Stimulated activated naive CD4-positive, alpha-beta T cell (primary cell): ENCODE measurements around the gene AHNAK2.
"Not testable (repeated sequence)": the region's sequence is repeated elsewhere in the genome, so short reads cannot be mapped to it uniquely, and the experiment has no call there.

Source experiments
- DNase-seq, 6 experiments: peaks; one replicate each; lab custom pipeline; 2025; lab: John Stamatoyannopoulos, UW

The AHNAK2 gene

DNA sequence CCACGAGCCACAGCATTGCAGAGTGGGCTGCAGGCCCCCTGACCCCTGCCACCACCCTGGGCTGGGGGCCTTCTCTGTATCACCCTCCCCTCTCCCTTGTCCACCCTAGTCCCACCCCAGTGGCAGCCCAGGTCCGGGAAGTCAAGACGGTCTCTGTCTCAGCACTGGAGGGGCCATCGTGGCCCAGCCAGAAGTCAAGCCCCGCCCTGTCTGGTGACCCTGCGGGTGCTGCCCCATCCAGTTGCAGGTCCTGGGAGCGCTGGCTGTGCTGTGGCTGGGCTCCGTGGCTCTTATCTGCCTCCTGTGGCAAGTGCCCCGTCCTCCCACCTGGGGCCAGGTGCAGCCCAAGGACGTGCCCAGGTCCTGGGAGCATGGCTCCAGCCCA, 50.8 kb downstream of the AHNAK2 start:
- no peak for DNase-seq

DNA sequence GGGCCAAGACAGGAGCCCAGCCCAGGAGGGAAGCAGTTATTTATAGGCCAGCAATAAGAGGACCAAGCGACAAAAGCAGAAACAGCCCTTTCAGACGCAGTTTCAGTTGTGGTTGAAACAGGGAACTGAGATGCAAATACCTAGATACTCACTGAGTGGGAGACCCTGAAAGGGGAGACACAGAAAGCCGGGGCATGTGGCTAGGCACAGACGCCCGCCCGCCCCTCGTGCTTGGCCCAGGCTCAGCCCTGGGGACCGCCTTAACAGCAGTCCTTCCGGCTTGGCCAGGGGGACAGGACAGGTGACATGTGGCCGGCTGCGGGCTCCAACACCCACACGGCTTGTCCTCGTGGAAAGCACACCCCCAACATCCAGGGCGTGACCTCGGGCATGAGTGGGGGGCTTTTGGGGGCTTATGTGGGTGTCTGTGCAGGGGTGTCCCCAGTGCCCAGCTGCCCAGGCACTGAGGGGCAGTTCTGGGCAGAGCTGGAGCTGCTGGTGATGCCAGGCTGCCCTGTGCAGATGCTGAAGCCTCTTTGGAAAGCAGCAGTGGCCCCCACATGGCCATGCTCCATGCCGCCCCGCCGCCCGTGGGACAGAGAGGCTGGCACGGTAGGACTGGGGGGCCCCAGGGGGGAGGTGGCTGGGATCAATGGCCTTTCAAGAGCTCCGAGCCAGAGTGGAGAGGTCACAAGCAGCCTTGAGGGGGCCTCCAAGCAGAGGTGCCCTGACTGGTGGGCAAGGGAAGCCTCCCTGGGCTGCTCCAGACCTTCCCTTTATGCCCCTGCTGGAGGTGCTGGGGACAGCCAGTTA, 51.3 kb downstream of the AHNAK2 start:
- DNase-seq, result no peak

DNA sequence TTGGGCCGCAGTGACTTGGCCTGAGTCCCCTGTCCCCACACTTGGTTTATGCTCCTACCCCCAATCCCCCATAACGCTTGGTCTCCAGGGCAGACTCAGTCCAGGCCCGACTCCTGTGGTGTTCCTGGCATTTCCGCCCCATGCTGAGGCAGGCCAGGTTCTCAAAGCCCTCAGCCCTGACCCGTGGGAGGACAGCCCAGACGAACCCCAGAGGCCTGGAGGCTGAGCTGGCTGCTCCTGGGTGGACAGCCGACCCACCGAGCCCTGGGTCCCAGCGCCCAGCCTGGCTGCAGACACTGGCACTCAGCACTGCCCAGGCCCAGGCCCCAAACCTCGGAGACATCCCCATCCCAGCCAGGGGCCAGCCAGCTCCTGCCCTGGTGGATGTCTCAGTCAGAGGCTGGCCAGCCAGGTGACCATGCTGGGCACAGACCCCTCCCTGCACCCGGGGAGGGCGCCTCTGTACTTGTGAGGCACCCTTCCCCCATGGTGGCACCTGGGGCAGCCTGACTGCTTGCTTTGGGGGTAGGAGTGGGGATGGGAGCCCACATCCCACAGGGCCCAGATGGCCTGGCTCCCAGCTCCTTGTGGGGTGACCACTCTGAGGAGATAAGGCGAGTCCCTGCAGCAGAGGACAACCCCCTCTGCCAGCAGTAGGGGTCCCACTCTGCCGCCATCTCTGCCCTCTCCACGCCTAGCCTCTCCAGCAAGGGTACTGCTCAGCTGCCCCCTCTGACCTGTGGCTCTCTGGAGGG, 52.1 kb downstream of the AHNAK2 start:
- DNase-seq, result no peak

DNA sequence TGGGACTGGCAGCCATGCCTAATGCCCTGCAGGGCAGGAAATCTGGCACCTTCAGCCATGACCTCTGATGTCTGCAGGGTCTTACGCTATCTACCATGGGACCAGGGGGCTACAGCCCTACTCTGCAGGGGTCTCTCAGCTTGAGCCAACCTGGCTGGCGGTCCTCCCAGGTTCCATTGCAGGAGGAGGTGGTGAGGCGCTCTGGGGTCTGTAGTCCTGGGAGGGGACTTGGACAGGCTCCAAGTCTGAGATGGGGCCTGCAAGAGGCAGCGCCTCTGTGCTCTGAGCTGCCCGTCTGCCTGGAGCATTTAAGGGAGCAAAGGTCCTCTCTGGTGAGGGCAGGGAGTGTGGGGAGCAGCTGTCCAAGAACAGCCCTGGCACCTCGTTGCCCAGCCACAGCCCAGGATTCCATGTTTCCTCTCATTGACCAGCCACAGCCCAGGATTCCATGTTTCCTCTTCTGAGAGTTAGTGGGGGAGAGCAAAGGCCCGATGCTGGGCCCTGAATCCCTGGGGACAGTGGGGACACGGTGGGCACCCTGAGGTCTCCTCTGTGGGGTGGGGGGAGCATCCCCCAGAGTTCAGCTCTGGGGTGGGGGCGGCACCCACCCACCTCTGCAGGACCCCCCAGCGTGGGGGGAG, 52.8 kb downstream of the AHNAK2 start:
- no peak for DNase-seq

DNA sequence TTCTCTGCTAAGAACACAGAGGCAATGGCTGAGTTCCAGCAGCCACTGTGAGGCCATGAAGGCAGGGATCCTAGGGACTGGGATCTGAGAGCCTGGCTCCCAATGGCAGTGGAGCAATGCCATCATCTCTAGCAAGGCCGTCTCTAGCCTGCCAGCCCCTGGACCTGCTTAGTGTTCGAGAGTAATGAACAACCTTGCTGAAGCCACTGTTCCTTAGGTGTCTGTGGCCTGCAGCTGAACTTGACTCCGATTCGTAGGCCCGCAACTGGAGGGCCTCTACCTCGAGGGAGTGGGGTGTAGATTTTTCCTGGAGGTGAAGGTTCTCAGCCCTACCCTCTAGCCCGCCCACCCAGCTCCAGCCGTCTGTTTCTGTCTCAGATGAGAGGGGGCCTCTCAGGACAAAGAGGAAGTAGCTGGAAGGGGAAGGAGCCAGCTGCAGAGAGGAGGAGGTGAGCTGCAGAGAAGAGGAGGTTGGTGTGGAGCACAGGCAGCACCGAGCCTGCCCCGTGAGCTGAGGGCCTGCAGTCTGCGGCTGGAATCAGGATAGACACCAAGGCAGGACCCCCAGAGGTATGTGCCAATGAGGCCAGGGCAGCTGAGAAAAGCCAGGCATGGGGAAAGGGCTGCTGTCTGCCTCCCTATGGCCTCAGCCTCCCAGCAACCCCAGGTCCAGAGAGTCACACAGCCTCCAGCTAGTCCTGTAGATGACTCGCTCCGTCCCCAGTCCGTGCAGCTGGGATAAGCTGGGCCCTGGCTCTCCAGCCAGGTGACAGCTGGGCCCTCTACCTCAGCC, 53.6 kb downstream of the AHNAK2 start, which contains the start of gene PLD4:
Gene PLD4 (plus strand): TSS at position 459 of the 793 bp plus-strand sequence. CDS start 2,262 bp downstream, outside the sequence.
- DNase-seq, result no peak

DNA sequence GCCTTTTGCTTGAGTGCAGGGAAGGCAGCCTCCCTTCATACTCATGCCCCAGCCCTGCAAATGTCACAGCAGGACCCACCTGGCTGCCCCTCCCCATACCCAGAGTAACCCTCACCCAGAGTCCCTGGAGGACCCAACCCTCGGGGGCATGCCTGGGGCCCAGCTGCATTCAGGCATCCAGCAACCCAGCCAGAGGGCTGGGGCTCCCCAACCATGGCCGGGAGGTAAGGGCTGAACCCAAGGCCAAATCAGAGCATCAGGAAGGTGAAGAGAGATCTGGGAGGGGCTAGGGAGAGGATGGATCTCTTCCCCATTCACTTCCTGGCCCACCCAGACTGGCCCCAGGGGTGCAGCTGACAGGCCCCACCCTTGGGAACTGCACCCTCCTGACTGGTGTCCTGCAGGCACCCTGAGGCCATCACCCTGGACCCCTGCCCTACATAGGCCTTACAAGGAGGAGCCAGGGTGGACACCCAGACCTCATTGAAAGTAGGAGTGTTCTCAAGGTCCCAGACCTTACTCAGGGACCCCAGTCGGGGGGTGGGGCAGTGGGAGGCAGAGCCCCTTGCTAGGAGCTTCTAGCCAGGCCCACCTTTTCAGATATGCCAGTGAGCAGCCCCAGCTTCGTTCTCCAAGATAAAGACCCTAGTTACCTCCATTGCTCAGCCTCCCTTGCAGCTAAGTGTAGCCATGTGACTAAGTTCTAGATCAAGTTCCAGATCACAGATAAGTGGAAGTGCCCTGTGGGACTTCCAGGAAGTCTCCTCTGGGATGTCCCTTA, 54.3 kb downstream of the AHNAK2 start:
- DNase-seq, result no peak

DNA sequence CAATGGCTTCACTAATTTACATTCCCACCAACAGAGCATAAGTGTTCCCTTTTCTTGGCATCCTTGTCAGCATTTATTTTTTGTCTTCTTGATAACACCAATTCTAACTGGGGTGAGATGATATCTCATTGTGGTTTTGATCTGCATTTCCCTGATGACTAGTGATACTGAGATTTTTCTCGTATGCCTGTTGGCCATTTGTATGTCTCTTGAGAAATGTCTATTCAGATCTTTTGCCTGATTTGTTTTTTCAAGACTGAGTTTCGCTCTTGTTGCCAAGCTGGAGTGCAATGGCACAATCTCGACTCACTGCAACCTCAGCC, 58.2 kb downstream of the AHNAK2 start:
- DNase-seq, result no peak

DNA sequence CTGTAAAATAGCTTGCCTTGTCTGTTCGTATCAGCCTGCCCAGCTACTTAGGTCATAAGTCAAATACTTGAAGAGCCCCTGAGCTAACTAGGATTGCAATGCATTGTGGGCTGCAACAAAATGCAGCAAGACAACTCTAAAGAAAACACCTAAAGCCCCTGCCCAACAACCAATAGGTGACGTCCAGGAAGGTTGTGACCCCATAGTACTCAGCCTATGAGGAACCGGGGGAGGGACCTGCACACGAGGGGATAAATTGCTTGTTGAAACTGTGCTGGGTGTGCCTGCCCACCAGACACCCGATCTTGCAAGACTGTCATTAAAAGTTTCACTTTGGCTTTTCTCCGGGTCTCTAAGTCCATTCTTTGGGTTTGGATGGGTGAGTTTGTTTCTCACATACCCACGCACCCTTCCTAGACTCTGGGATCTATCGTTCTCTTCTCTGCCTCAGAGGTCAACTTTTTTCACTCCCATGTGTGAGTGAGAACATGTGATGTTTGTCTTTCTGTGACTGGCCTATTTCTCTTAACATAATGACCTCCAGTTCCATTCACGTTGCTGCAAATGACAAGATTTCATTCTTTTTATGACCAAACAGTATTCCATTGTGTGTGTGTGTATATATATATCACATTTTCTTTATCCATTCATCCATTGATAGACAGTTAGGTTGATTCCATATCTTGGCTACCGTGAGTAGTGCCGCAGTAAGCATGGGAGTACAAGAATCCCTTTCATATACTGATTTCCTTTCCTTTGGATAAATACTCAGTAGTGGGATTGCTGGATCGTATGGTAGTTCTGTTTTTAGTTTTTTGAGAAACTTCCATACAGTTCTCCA, 58.8 kb downstream of the AHNAK2 start:
- DNase-seq, result not testable (repeated sequence)

DNA sequence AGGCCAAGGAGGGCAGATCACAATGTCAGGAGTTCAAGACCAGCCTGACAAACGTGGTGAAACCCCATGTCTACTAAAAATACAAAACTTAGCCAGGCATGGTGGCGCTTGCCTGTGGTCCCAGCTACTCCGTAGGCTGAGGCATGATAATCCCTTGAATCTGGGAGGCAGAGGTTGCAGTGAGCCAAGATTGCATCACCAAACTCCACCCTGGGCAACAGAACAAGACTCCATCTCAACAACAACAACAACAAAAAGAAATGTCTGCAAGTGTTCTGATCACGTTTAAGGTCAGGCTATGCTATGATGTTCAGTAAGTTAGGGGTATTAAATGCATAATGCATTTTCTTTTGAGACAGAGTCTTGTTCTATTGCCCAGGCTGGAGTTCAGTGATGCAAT, 60.2 kb downstream of the AHNAK2 start:
- no peak for DNase-seq

DNA sequence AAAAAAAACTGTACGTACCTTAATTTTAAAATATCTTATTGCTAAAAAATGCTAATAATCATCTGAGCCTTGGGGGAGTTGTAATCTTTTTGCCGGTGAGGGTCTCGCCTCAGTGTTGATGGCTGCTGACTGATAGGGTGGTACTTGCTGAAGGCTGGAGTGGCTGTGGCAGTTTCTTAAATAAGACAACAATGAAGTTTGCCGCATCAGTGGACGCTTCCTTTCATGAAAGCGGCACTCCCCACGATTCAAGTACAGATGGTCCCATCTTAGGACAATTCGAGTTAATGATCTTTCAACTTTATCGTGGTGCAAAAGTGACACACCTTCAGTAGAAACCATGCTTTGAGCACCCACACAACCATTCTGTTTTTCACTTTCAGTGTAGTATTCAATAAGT, 61.1 kb downstream of the AHNAK2 start:
- DNase-seq, result no peak

DNA sequence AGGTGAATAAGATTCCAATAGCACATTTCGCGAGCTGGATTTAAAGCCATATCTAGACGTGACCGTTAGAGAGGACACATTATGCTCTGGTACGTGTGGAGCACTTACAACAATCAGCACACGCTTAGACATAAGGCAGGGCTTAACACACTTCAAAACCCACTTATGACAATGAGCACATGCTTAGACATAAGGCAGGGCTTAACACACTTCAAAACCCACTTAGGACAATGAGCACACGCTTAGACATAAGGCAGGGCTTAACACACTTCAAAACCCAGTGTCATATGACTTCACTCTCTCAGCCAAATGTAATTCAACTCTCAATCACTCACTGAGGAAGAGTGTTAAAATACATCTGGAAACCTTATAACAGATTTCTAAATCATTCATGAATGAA, 64.7 kb downstream of the AHNAK2 start:
- DNase-seq, result no peak

DNA sequence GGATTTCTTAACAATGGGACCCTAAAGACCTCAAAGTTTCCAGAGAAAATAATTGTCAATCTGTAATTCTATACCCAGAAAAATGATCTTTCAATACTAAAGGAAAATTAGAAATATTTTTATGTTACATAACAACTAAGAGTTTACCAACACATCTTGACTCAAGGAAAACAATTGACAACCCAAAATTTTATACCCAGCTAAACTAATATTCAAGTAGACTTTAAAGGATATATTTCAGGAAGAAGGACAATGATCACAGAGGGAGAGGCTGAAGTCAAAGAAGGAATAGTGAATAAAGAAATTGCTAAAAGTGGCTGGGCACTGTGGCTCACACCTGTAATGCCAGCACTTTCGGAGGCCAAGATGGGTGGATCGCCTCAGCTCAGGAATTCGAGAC, 66.1 kb downstream of the AHNAK2 start:
- DNase-seq, result no peak

DNA sequence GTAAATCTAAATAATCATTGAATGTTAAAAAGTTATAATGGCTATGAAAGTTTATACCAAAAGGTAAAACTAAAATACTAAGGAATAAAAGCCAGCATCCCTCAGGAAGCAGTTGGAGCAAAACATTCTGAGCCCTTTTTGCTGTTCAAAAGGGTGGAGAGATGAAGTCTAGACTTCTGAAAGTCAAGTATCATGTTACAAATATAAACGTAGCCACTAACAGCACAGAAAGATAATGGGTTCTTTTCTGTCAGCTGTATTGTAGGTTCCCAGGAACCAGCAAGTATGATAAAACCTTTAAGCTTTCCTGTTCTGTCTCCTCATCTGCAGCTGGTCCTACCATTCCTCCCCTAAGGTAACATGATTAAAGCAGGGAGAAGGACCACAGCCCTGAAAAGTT, 69.9 kb downstream of the AHNAK2 start:
- DNase-seq, result no peak

DNA sequence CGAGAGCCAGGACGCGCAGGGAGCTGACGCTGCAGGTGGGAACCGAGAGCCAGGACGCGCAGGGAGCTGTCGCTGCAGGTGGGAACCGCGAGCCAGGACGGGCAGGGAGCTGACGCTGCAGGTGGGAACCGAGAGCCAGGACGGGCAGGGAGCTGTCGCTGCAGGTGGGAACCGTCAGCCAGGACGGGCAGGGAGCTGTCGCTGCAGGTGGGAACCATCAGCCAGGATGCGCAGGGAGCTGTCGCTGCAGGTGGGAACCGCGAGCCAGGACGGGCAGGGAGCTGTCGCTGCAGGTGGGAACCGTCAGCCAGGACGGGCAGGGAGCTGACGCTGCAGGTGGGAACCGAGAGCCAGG, 72.6 kb downstream of the AHNAK2 start:
- DNase-seq, result not testable (repeated sequence)

DNA sequence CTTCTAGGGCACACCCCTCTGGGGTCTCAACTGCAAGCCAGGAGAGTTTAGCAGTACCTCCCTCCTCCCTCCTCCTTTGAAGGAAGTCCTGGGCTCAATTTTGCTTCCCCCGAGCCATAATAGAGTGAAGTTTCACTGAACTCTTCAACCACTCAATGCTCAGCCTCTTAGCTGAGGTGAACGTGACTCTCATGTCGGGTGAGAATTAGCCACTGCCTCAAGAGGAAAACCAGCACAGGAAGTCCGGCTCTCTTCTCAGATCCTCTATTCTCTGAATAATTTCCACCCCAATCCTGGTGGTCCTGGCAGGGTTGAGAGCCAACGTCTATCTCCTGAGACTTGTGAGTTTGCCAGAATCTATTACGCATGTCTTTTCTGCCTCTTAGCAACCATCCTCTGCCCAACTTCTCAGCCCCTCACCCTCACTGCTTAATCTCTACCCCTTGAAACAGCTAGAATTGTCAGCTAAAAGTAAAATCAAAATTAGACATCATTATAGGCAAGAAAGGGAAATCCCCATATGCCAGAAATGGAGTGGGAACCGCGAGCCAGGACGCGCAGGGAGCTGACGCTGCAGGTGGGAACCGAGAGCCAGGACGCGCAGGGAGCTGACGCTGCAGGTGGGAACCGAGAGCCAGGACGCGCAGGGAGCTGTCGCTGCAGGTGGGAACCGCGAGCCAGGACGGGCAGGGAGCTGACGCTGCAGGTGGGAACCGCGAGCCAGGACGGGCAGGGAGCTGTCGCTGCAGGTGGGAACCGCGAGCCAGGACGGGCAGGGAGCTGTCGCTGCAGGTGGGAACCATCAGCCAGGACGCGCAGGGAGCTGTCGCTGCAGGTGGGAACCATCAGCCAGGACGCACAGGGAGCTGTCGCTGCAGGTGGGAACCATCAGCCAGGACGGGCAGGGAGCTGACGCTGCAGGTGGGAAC, 73.3 kb downstream of the AHNAK2 start:
- DNase-seq, result not testable (repeated sequence)

DNA sequence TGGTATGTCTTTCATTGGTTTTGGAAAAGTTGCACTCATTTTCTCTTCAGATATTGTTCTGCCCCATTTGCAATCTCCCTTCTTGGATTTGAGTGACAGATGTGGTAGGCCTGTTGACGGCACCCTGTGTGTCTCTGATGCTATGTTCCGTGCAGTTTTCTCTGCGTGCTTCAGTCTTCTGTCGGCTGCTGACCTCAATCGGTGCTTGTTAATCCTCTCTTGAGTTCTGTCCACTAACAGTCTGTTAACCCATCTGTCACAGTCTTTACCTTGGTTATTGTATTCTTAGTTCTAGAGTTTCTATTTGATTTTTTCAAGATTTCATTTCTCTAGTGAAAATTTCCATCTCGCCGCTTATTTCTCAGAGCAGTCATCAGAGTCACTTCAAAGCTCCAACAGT, 74.2 kb downstream of the AHNAK2 start:
- no peak for DNase-seq

DNA sequence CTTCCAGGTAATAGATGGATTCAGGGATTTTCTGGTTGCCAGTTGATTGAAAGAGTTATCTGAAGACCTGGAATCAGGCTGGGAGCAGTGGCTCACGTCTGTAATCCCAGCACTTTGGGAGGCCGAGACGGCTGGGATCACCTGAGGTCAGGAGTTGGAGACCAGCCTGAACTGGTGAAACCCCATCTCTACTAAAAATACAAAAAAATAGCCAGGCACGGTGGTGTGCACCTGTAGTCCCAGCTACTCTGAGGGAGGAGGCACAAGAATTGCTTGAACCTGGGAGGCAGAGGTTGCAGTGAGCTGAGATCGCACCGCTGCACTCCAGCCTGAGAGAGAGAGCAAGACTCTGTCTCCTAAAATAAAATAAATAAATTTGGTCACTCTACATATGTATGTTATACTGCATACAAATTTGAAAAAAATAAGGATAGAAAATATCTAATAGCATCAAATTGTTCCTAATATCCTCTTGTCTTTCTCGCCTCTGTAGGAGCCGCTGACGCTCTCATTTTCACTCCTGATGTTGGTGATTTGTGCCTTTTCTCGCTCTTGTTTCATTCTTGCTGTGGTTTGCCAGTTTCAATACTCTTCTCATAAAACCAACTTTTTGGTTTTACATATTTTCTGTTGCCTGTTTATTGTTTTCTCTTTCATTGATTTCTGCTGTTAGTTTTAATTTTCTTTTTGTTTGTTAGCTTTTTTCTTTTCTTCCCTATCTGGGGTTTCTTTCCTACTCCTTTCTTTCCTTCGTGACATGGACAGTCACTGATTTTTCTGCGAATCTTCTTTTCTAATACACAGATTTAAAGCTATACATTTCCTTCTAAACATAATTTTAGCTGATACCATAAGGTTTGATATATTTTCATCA, 77.3 kb downstream of the AHNAK2 start:
- no peak for DNase-seq

DNA sequence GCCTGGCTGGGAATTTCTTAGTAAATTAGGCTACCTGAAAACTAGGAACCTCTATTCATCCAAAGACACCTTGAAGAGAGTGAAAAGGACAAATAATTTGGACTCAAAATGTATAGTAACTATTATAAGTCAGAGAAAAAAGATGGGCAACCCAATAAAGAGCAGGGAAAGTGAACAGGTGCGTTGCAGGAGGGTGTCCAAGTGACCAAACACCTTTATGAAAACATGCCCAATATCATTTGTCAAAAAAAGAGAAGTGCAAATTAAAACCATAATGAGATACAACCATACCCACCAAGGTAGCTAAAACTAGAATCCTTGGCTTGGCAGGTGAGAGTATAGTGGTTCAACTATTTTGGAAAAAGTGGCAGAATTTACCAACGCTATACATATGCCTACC, 78.4 kb downstream of the AHNAK2 start:
- no peak for DNase-seq
